Cortex of kidney (tissue), 1 donor: ENCODE data around the gene EIF2B1.
"Not testable (repeated sequence)": the region's sequence is repeated elsewhere in the genome, so short reads cannot be mapped to it uniquely, and the experiment has no call there.

ENCODE experiments used
- DNase-seq: peaks from one replicate; lab custom pipeline; 2025; lab: John Stamatoyannopoulos, UW

Gene EIF2B1

GRCh38 chr12:123617580-123617979 is 15.9 kb downstream of the EIF2B1 start:
- no peak for DNase-seq

GRCh38 chr12:123617144-123617543 is 16.3 kb downstream of the EIF2B1 start:
- DNase-seq, result no peak

DNA sequence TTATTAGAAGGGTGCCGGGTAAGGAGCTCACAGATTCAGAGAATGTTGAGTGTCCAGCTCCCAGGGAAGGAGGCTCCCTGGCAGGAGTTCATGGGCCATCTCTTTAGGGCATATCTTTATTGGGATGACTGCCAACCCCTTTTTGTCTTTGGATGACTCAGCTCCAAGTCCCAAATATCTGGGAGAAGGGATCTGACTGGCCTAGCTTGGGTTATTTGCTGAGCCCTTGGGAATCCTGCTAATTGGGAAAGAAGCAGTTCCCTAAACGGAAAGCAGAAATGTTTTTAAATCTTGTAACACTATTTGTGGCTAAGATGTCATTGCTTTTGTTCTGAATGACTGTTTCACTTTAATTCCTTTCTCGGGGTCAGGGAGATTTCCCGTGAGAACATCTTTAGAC is 19.0 kb downstream of the EIF2B1 start:
- no peak for DNase-seq

GRCh38 chr12:123614110-123614509 is 19.4 kb downstream of the EIF2B1 start:
- DNase-seq, result no peak

- DNase-seq, result no peak
These were observed 25.3 kb downstream of the EIF2B1 start for GRCh38 chr12:123608182-123608581.

GRCh38 chr12:123607756-123608155 is 25.7 kb downstream of the EIF2B1 start:
- DNase-seq, result no peak

DNA sequence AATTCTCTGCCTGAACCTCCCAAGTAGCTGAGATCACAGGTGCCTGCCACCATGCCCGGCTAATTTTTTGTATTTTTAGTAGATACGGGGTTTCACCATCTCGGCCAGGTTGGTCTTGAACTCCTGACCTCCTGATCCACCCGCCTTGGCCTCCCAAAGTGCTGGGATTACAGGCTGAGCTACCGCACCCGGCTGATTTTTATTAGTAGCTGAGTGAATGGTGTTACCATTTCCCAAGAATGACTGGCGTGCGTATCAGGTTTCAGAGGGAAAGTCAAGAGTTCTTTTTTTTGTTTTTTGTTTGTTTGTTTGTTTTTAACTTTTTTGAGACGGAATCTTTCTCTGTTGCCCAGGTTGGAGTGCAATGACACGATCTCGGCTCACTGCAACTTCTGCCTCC is 30.0 kb downstream of the EIF2B1 start:
- not testable (repeated sequence) for DNase-seq

GRCh38 chr12:123602651-123603195 is 30.8 kb downstream of the EIF2B1 start:
- DNase-seq, result no peak

- DNase-seq, result no peak
These were observed 31.6 kb downstream of the EIF2B1 start, which contains the start of gene DDX55 for GRCh38 chr12:123601602-123602489. Gene DDX55, plus strand, starts transcription at chr12:123602099. Its CDS starts 50 bp downstream, at chr12:123602149.

- no peak for DNase-seq
These were observed 33.8 kb downstream of the EIF2B1 start for GRCh38 chr12:123599721-123600120.

DNA sequence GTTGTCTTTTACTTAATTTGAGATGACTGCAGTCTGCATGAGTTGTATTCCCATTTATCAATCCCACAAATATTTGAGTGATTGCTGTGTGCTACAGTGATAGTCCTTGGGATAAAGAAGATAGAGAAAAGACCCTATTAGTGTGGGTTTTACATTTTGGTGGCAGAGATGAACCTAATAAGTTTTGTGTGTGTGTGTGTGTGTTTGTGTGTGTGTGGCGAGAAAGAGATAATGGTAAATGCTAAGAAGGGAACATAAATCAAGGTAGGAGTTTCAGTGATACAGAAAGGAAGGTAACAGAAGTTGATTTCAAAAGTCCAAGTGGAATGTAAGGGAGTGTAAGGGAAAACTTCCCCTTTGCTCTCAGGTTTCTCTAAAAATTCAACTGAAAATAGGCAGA is 34.2 kb downstream of the EIF2B1 start:
- DNase-seq, result no peak

- no peak for DNase-seq
These were observed 35.0 kb downstream of the EIF2B1 start for GRCh38 chr12:123598522-123598921.

DNA sequence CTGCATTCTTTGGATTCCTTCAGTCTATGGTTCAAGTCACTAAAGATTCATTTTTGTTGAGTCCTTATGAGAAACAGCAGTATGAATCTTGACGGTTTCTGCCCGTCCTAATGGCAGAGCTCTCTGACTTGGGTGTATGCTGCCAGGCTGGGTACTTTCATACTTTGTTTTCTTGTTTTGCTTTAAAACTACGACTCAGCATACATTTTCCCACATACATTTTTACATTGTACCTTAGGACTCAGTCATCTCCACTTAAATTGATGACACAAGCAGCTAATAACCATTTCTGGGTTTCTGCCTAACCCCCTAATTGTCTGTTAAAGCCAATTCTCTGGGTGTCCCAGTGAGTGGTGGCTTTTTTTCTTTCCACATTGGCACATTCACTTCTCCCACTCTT is 36.4 kb downstream of the EIF2B1 start:
- no peak for DNase-seq

DNA sequence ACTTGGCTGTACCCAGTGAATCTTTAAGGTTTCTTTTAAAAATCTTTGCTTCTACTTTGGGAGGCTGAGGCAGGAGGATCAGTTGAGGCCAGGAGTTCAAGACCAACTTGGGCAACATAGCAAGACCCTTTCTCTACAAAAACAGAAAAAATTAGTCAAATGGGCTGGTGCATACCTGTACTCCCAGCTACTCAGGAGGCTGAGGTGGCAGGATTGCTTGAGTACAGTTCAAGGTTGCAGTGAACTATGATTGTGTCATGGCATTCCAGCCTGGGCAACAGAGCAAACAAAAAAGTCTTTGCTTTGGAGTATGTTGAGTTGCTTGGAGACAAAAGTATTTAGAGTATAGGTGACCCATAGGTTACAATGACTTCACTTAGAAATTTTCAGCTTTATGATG is 37.8 kb downstream of the EIF2B1 start:
- DNase-seq, result no peak

DNA sequence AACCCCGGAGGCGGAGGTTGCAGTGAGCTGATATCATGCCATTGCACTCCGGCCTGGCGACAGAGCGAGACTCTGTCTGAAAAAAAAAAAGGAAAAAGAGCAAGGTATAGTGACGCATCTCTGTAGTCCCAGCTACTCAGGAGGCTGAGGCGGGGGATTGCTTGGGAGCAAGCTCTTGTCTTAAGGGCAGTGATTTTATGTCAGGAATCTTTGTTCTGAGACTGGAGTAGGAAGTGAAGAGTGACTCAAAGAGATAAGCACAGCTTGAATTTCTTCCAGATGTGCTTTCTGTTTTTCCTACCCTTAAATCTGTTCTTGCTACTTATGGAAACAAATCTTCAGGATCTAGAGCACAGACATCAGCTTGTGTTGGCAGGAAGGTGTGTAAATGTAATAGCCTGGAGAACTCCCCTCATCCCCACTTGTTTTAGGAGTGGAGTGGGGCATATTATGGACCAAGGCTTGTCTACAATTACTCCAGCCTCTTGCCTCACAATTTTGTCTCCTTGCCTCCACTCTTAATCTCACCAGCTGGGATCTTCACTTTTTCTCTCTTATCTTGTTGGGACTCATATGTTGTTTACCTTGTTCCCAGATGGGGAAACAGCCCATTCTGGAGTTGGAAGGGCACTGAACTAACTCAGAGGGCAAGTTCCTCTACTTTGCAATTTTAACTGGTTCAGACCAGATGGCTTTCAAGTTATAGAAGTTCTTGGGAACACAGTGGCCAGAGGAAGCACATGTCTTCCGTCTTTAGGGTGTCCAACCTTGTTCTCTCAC is 41.6 kb downstream of the EIF2B1 start:
- DNase-seq, result no peak

DNA sequence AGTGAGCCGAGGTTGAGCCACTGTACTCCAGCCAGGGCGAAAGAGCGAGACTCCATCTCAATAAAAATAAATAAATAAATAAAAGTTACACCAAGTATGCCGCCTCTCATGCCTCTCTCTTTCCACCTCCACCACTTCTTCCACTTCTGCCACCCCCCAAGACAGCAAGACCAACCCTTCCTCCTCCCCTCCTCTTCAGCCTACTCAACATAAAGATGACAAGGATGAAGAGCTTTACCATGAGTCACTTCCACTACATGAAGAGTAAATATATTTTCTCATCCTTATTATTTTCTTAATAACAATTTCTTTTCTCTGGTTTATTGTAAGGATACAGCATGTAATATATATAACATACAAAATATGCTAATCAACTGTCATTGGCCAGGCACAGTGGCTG is 52.7 kb downstream of the EIF2B1 start:
- no peak for DNase-seq

- not testable (repeated sequence) for DNase-seq
These were observed 54.7 kb downstream of the EIF2B1 start for GRCh38 chr12:123578829-123579228.

DNA sequence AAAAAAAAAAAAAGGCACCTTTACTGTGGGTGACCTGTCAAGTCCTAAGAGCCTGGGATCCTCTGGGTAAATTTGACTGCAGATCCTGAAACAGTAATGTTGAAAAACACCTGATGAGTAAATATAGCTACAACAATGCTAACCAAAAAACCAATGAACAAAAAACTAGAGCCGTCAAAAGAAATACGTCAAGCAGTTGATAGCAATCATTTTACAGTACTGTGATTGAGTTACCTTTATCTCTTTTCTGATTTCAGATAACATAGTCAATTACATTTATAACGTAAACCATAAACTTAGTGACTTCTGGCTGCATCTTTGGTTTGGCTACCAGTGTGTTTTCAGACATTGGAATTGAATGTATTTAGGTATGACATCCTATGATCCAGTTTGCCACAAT is 55.2 kb downstream of the EIF2B1 start:
- no peak for DNase-seq

DNA sequence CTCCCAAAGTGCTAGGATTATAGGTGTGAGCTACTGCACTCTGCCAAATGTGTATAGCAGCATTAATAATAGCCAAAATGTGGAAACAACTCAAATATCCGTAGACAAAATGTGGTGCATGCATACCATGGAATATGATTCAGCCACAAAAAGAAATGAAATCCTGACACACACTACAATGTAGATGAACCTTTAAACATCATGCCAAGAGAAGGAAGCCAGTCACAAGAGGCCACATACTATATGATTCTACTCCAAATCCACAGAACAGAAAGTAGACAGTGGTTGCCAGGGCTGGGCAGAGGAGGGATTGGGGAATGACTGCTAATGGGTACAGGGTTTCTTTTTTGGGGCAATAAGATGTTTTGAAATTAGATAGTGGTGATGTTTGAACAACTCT is 56.9 kb downstream of the EIF2B1 start:
- DNase-seq, result no peak

DNA sequence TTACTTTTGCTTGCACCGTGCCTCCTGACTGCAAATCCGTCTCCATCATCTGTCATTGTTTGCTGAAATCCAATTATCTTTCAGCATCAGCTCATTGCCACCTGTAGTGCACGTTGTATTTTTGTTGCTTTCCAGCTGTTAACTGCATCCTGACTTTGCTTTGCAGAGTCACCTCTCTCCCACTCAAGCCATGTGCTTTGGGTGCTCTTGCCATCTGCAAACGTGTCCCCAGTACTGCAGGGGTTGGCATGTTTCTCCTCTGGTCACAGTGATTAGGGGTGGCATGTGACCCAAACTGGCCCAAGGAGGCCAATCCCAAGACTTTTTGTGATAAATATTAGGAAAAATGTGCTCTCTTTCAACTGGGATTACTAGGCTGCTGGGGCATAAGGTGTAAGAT is 59.6 kb downstream of the EIF2B1 start:
- DNase-seq, result no peak

DNA sequence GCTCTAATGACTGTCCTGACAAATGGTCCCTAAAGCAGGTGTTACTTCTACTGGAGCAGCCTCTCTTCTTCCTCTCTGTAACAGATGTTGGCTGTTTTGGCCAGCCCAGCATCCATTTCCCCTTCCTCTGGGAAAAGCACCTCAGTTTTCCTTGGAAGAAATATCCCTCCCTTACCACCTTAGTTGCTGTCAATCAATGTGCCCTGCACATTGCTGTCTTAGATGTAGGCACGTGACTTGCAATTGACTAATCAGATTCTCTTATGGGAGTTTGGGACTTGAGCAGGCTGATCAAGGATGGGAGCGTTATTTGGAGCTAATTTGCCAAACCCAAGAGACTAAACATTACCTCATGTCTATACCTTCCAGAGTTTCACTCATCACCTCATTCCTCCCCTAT is 61.1 kb downstream of the EIF2B1 start:
- DNase-seq, result no peak

- DNase-seq, result no peak
These were observed 62.1 kb downstream of the EIF2B1 start for GRCh38 chr12:123571343-123571813.
